Ishikawa (cell line): ENCODE measurements around the gene PLA2G2D.

Experiments used
- CREB1 ChIP-seq: IDR thresholded peaks from 2 replicates; pipeline ENCODE4 v1.6.1; 2012; ENCODE audit warnings: low read depth
- EP300 ChIP-seq: IDR thresholded peaks from 2 replicates; pipeline ENCODE4 v1.6.1; 2012; ENCODE audit warnings: borderline replicate concordance
- FOXM1 ChIP-seq: IDR thresholded peaks from 2 replicates; pipeline ENCODE4 v1.6.1; 2012; ENCODE audit warnings: low read depth, borderline replicate concordance
- RAD21 ChIP-seq: IDR thresholded peaks from 2 replicates; pipeline ENCODE4 v1.6.1; 2012; ENCODE audit warnings: low read depth
- TAF1 ChIP-seq: IDR thresholded peaks from 2 replicates; pipeline ENCODE4 v1.6.1; 2012; ENCODE audit warnings: low read depth, mild to moderate bottlenecking
- YY1 ChIP-seq: IDR thresholded peaks from 2 replicates; pipeline ENCODE4 v1.6.1; 2012; ENCODE audit warnings: low read depth
- ZBTB7A ChIP-seq: IDR thresholded peaks from 2 replicates; pipeline ENCODE4 v1.6.1; 2012; ENCODE audit warnings: low read depth
- TF ChIP-seq, protein P1 (sequence below): IDR thresholded peaks from 2 replicates; pipeline ENCODE4 v1.6.1; 2012
- TF ChIP-seq, protein P2 (sequence below): IDR thresholded peaks from 2 replicates; pipeline ENCODE4 v1.6.1; 2012; ENCODE audit warnings: low read depth, mild to moderate bottlenecking

DNA sequence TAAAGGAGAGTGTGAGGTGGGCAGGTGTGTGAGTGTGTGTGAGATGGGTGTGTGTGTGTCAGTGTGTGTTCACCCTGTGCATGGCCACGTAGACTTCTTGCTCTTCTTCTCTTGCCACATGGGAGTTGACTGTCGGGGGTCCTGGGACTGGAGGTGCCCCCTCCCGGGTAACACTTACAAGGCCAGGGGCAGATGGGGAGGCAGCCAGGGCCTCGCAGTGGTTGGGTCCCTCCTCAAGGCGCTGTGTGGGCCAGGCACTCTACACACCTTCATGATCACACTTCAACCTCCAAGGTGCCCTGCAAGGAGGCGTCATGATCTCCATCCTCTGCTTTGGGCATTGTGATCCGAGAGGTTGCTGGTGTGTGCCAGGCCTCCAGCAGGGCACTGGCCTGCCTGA, 22.1 kb upstream of the PLA2G2D start:
- TF ChIP-seq YY1 (no peak), RAD21 (no peak), TAF1 (no peak), EP300 (no peak), FOXM1 (no peak), CREB1 (no peak), ZBTB7A (no peak)
- TF ChIP-seq, protein P1, sequence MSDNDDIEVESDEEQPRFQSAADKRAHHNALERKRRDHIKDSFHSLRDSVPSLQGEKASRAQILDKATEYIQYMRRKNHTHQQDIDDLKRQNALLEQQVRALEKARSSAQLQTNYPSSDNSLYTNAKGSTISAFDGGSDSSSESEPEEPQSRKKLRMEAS, result no peak
- TF ChIP-seq, protein P2, sequence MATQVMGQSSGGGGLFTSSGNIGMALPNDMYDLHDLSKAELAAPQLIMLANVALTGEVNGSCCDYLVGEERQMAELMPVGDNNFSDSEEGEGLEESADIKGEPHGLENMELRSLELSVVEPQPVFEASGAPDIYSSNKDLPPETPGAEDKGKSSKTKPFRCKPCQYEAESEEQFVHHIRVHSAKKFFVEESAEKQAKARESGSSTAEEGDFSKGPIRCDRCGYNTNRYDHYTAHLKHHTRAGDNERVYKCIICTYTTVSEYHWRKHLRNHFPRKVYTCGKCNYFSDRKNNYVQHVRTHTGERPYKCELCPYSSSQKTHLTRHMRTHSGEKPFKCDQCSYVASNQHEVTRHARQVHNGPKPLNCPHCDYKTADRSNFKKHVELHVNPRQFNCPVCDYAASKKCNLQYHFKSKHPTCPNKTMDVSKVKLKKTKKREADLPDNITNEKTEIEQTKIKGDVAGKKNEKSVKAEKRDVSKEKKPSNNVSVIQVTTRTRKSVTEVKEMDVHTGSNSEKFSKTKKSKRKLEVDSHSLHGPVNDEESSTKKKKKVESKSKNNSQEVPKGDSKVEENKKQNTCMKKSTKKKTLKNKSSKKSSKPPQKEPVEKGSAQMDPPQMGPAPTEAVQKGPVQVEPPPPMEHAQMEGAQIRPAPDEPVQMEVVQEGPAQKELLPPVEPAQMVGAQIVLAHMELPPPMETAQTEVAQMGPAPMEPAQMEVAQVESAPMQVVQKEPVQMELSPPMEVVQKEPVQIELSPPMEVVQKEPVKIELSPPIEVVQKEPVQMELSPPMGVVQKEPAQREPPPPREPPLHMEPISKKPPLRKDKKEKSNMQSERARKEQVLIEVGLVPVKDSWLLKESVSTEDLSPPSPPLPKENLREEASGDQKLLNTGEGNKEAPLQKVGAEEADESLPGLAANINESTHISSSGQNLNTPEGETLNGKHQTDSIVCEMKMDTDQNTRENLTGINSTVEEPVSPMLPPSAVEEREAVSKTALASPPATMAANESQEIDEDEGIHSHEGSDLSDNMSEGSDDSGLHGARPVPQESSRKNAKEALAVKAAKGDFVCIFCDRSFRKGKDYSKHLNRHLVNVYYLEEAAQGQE, result no peak
